MCF 10A (cell line): Measurements from ENCODE around the gene MATR3. TPM values are rescaled to one million over a fixed set of nuclear protein-coding genes. Genes with fewer than 3 reads are reported as not detected.

ENCODE experiments used
- BruUV-seq: library from RNA; stranded (reverse); fragments of 400-500 nt; replicated peaks from 2 replicates; lab custom pipeline; 2021; lab: Mats Ljungman, UMichigan
- CTCF ChIA-PET: fragments of 300-600 bp; sonication (Branson Sonifier 250); formaldehyde crosslinking; extraction: SDS; loops from one replicate; lab custom pipeline; 2021; ENCODE audit warnings: antibody characterized with exemption, inconsistent platforms; lab: Yijun Ruan, JAX
- POLR2A ChIA-PET: fragments of 300-600, 350-650 bp; sonication (Branson Sonifier 250); formaldehyde crosslinking; extraction: SDS; loops from one replicate; lab custom pipeline; 2020; ENCODE audit warnings: antibody characterized with exemption, inconsistent platforms; lab: Yijun Ruan, JAX
- DNase-seq: peaks from one replicate; pipeline ENCODE4 v3.0.0-alpha.2; 2018; ENCODE audit not compliant: unreplicated experiment
- H3K27ac Mint-ChIP-seq: one replicate; pipeline ENCODE4 v1.8.0; 2022; ENCODE audit warnings: mild to moderate bottlenecking, low read depth, mixed read lengths; ENCODE audit not compliant: unreplicated experiment
- H3K27me3 Mint-ChIP-seq: one replicate; pipeline ENCODE4 v1.8.0; 2022; ENCODE audit warnings: mixed read lengths; ENCODE audit not compliant: insufficient read depth, unreplicated experiment
- H3K36me3 Mint-ChIP-seq: one replicate; pipeline ENCODE4 v1.8.0; 2022; ENCODE audit warnings: mild to moderate bottlenecking, moderate library complexity, mixed read lengths; ENCODE audit not compliant: insufficient read depth, unreplicated experiment
- H3K4me1 Mint-ChIP-seq: one replicate; pipeline ENCODE4 v1.8.0; 2022; ENCODE audit warnings: mixed read lengths; ENCODE audit not compliant: insufficient read depth, unreplicated experiment
- H3K4me3 Mint-ChIP-seq: one replicate; pipeline ENCODE4 v1.8.0; 2022; ENCODE audit warnings: mild to moderate bottlenecking, moderate library complexity, mixed read lengths; ENCODE audit not compliant: unreplicated experiment
- H3K9me3 Mint-ChIP-seq: one replicate; pipeline ENCODE4 v1.8.0; 2022; ENCODE audit warnings: mixed read lengths; ENCODE audit not compliant: unreplicated experiment
- CTCF ChIP-seq: fragments of 200-600 bp; IDR thresholded peaks from one replicate; pipeline ENCODE4 v1.8.0; 2022; ENCODE audit warnings: antibody characterized with exemption, mild to moderate bottlenecking; ENCODE audit not compliant: unreplicated experiment
- intact Hi-C: fragments of 100-400 bp; cut with micrococcal nuclease; formaldehyde crosslinking; loops from 2 replicates; pipeline ENCODE4 v1.14.1; 2022
- total RNA-seq: library from RNA; stranded (reverse); gene quantifications from 2 replicates; pipeline ENCODE4 v1.2.3, GENCODE V29; 2022

MATR3 gene
- total RNA-seq, 1 experiment from 2014 or later: 159 TPM

DNA sequence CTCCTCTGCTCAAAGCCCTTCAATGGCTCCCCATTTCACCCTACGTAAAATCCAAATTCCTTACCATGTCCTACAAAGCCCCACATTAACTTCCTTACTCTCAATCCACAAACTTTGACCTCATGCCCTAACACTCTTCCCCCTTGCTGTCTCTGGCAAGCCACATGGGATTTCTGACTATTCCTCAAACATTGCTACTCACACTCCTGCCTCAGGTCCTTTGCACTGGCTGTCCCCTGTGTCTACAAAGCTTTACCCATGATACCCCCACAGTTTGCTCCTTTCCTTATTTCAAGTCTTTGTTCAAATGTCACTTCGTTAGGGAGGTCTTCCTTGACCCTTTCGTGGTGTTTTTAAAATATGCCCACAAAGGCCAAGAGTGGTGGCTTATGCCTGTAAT, 40.4 kb upstream of the MATR3 start:
- Mint-ChIP-seq H3K36me3 (no peaks in the 10 kb centered on the region), H3K27me3 (no peaks in the 10 kb centered on the region), H3K9me3 (no peaks in the 10 kb centered on the region), H3K27ac (no peak overlapping the region), H3K4me3 (no peak overlapping the region), H3K4me1 (no peaks in the 10 kb centered on the region)
- ChIA-PET CTCF (interaction anchor here (1.1 to 2.8 kb wide), 2 partner anchors 9 to 674 kb away, joined by 3 to 12 read pairs; no protein-coding TSS in a partner anchor), POLR2A (interaction anchor here (0.5 kb wide), 1 partner anchor 444 kb away, joined by 3 read pairs; no protein-coding TSS in a partner anchor)
- no peak for DNase-seq
- BruUV-seq: no TSS peak
- intact Hi-C loops: no loop called here
- TF ChIP-seq CTCF: no peak

GRCh38 chr5:139256820-139257219, 36.7 kb upstream of the MATR3 start:
- peaks cover 6% of the 10 kb centered on the region for H3K36me3 Mint-ChIP-seq
- no peaks in the 10 kb centered on the region for H3K27me3 Mint-ChIP-seq
- peaks cover 2% of the 10 kb centered on the region for H3K4me1 Mint-ChIP-seq
- ChIA-PET POLR2A (interaction anchor here (1.3 kb wide), 1 partner anchor 24 kb away, joined by 3 read pairs; no protein-coding TSS in a partner anchor), CTCF (interaction anchor here (1.0 to 1.5 kb wide), 3 partner anchors 433 to 677 kb away, joined by 4 to 5 read pairs (median 4); no protein-coding TSS in a partner anchor)
- H3K9me3 Mint-ChIP-seq: no peaks in the 10 kb centered on the region
- intact Hi-C loops: no loop called here
- H3K27ac Mint-ChIP-seq: no peak overlapping the region
- TF ChIP-seq CTCF: no peak
- no peak for DNase-seq
- BruUV-seq: no TSS peak
- H3K4me3 Mint-ChIP-seq: no peak overlapping the region

GRCh38 chr5:139262059-139262741, 31.3 kb upstream of the MATR3 start:
- H3K4me3 Mint-ChIP-seq: no peak overlapping the region
- TF ChIP-seq CTCF: no peak
- H3K27ac Mint-ChIP-seq: no peak overlapping the region
- H3K27me3 Mint-ChIP-seq: no peaks in the 10 kb centered on the region
- ChIA-PET POLR2A (interaction anchor here (0.5 to 1.5 kb wide), 11 partner anchors 11 to 897 kb away, joined by 3 to 10 read pairs (median 3); partner anchors contain the start of gene SIL1), CTCF (interaction anchor here (0.5 to 5.1 kb wide), 42 partner anchors 9 to 1043 kb away, joined by 3 to 41 read pairs (median 4); partner anchors contain the start of gene HSPA9)
- peaks cover 6% of the 10 kb centered on the region for H3K36me3 Mint-ChIP-seq
- H3K4me1 Mint-ChIP-seq: peaks cover 11% of the 10 kb centered on the region
- DNase-seq: no peak
- no peaks in the 10 kb centered on the region for H3K9me3 Mint-ChIP-seq
- BruUV-seq: no TSS peak
- intact Hi-C loops: loop anchor here (1.0 to 10.0 kb wide), 8 partner anchors 325 to 1083 kb away; partner anchors contain the start of genes BRD8, CTNNA1 and KIF20A
